Glomerular endothelial cell (primary cell): ENCODE data around the gene CFAP299. TPM values are rescaled to one million over a fixed set of nuclear protein-coding genes. Genes with fewer than 3 reads are reported as not detected.
"Not testable (repeated sequence)": the region's sequence is repeated elsewhere in the genome, so short reads cannot be mapped to it uniquely, and the experiment has no call there.

ENCODE experiments used
- DNase-seq: peaks from one replicate; pipeline ENCODE4 v3.0.0-alpha.2; 2011; ENCODE audit warnings: low read depth, low spot score; ENCODE audit errors: extremely low read depth
- total RNA-seq: library from RNA; depleted of rRNA; stranded (reverse); fragments of >200 nt; gene quantifications from 2 replicates; pipeline ENCODE4 v1.2.3, GENCODE V29; 2015

The CFAP299 gene
- total RNA-seq, 1 donor from 2014 or later, result not detected

GRCh38 chr4:80694171-80694570 lies 358.6 kb downstream of the CFAP299 start:
- DNase-seq, result no peak

GRCh38 chr4:80705311-80705710 lies 369.8 kb downstream of the CFAP299 start:
- DNase-seq, result no peak

GRCh38 chr4:80709082-80709869 lies 373.7 kb downstream of the CFAP299 start:
- no peak for DNase-seq

GRCh38 chr4:80710748-80711451 lies 375.4 kb downstream of the CFAP299 start:
- no peak for DNase-seq

- no peak for DNase-seq
These were observed 376.4 kb downstream of the CFAP299 start for GRCh38 chr4:80711956-80712355.

GRCh38 chr4:80713409-80713808 lies 377.9 kb downstream of the CFAP299 start:
- no peak for DNase-seq

- no peak for DNase-seq
These were observed 381.7 kb downstream of the CFAP299 start for GRCh38 chr4:80717204-80717603.

- no peak for DNase-seq
These were observed 390.9 kb downstream of the CFAP299 start for GRCh38 chr4:80726471-80726870.

- DNase-seq, result no peak
These were observed 394.6 kb downstream of the CFAP299 start for GRCh38 chr4:80730158-80730557.

GRCh38 chr4:80731436-80731835 lies 395.9 kb downstream of the CFAP299 start:
- no peak for DNase-seq

GRCh38 chr4:80732010-80732409 lies 396.5 kb downstream of the CFAP299 start:
- DNase-seq, result peak; percentile 65

- no peak for DNase-seq
These were observed 404.8 kb downstream of the CFAP299 start for GRCh38 chr4:80740375-80740774.

- DNase-seq, result not testable (repeated sequence)
These were observed 414.0 kb downstream of the CFAP299 start for GRCh38 chr4:80749558-80749957.

GRCh38 chr4:80751200-80751599 lies 415.7 kb downstream of the CFAP299 start:
- DNase-seq, result no peak

GRCh38 chr4:80767944-80768343 lies 432.4 kb downstream of the CFAP299 start:
- no peak for DNase-seq

GRCh38 chr4:80776168-80776567 lies 440.6 kb downstream of the CFAP299 start:
- no peak for DNase-seq

GRCh38 chr4:80781431-80781830 lies 445.9 kb downstream of the CFAP299 start:
- DNase-seq, result no peak

- no peak for DNase-seq
These were observed 451.8 kb downstream of the CFAP299 start for GRCh38 chr4:80787306-80787705.

- DNase-seq, result no peak
These were observed 453.3 kb downstream of the CFAP299 start for GRCh38 chr4:80788798-80789197.

GRCh38 chr4:80790152-80790551 lies 454.6 kb downstream of the CFAP299 start:
- no peak for DNase-seq

GRCh38 chr4:80793660-80794059 lies 458.1 kb downstream of the CFAP299 start:
- not testable (repeated sequence) for DNase-seq

GRCh38 chr4:80798082-80798481 lies 462.6 kb downstream of the CFAP299 start:
- no peak for DNase-seq
